ENCODE measurements around the gene TIGAR. TPM values are rescaled to one million over a fixed set of nuclear protein-coding genes. Genes with fewer than 3 reads are reported as not detected.
A peak's percentile ranks its signal among the peaks of the same experiment; 100 is the strongest.

TIGAR gene
- total and polyA plus RNA-seq, 2 donors (not counting 1 experiment from before 2014, with no cell fraction given): 2.3 to 6.6 TPM

DNA sequence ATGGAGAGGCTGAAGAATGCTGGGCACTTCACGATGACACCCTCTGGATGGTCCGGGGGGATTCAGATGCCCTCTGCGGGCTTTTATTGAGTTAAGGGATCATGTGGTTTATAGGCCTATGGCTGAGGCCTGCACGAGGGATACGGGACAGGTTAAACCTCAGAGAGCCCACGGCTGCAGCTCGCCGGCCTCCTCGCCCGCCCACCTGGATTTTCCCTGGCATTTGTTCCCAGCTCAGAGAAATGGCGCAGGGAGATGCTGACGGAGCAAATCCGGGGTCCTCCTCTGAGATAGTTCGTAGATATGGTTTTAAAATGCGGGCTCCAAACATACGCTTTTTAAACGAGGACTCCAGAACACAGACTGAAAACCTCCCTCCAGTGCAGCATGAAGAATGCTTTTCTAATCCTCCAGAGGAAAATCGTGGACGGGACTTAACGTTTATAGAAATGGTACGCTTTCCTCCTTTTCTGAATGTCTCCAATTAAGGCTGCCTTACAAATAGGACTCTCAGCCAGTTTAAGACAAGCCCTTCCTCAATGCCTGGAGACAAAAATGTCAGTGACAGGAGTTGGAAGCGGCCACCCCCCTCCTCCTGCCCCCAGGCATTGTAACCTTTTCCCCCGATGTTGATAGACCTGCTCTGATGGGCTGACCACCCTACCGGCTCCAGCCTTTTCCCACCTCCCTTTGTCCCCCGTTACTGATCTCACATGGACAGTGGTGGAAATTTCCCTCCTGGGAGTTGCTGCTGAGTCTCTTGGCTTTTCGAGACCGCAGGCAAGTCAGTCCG is 30.8 kb upstream of the TIGAR start:
- no peaks in the 10 kb centered on the region for H3K27me3 ChIP-seq (replicated peaks in 1 of 4; ENCODE audit: control extremely low read depth in 1 of 4, control insufficient read depth in 3 of 4, insufficient read depth in 4 of 4, low read length in 3 of 4)
- Mint-ChIP-seq H3K27me3 (no peaks in the 10 kb centered on the region), H3K4me1 (peaks cover 38% of the 10 kb centered on the region), H3K9me3 (ENCODE audit: insufficient read depth) (no peaks in the 10 kb centered on the region), H3K4me3 (no peak overlapping the region), H3K27ac (no peak overlapping the region)
- no peaks in the 10 kb centered on the region for H3K9me3 ChIP-seq (ENCODE audit: control extremely low read depth in 1 of 3, control insufficient read depth in 2 of 3, insufficient read depth in 1 of 3, low read length in 2 of 3)
- H3K9ac ChIP-seq (ENCODE audit: low read length): no peak overlapping the region
- POLR2A ChIA-PET: interaction anchor here (0.6 kb wide), 1 partner anchor 15 kb away, joined by 8 read pairs; no protein-coding TSS in a partner anchor
- no peak overlapping the region for H3K27ac ChIP-seq (ENCODE audit: low read length in 2 of 2)
- H3K79me2 ChIP-seq (ENCODE audit: control insufficient read depth, insufficient read depth, low read length): peaks cover 88% of the 10 kb centered on the region
- H2AFZ ChIP-seq (ENCODE audit: insufficient read depth, low read depth, low read length, poor library complexity, severe bottlenecking): no peak overlapping the region
- H3K4me1 ChIP-seq (ENCODE audit: control insufficient read depth in 2 of 2, insufficient read depth in 2 of 2, low read length in 2 of 2): peaks cover 24 to 34% of the 10 kb centered on the region in 2 donors
- ATAC-seq (ENCODE audit: low read depth) (no peak), DNase-seq (no peak)
- peaks cover 0 to 90% of the 10 kb centered on the region in 2 experiments for H3K36me3 ChIP-seq (replicated peaks in 1 of 2; ENCODE audit: control extremely low read depth in 1 of 2, control insufficient read depth in 1 of 2, extremely low read depth in 1 of 2, insufficient read depth in 2 of 2, low read length in 1 of 2)
- CTCF ChIA-PET: interaction anchor here (0.6 to 5.2 kb wide), 6 partner anchors 12 to 405 kb away, joined by 3 to 32 read pairs (median 6); no protein-coding TSS in a partner anchor
- no peak overlapping the region for H3K4me3 ChIP-seq (ENCODE audit: control extremely low read depth in 1 of 5, extremely low read depth in 1 of 5, insufficient read depth in 1 of 5, low read depth in 2 of 5, low read length in 4 of 5)
- WGBS (ENCODE audit: insufficient coverage): 92% methylated on average over 23 of the region's 28 CpGs
- intact Hi-C loops (cut with micrococcal nuclease): no loop called here
- TF ChIP-seq EZH2 (IDR thresholded peaks at IDR 0.05; ENCODE audit: borderline replicate concordance, insufficient read depth, low read depth, low read length, poor library complexity, severe bottlenecking): no peak
- TF ChIP-seq, protein P1, sequence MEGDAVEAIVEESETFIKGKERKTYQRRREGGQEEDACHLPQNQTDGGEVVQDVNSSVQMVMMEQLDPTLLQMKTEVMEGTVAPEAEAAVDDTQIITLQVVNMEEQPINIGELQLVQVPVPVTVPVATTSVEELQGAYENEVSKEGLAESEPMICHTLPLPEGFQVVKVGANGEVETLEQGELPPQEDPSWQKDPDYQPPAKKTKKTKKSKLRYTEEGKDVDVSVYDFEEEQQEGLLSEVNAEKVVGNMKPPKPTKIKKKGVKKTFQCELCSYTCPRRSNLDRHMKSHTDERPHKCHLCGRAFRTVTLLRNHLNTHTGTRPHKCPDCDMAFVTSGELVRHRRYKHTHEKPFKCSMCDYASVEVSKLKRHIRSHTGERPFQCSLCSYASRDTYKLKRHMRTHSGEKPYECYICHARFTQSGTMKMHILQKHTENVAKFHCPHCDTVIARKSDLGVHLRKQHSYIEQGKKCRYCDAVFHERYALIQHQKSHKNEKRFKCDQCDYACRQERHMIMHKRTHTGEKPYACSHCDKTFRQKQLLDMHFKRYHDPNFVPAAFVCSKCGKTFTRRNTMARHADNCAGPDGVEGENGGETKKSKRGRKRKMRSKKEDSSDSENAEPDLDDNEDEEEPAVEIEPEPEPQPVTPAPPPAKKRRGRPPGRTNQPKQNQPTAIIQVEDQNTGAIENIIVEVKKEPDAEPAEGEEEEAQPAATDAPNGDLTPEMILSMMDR (IDR thresholded peaks at IDR 0.05): no peak
- H3K4me2 ChIP-seq (replicated peaks; ENCODE audit: low read depth, low read length, poor library complexity, severe bottlenecking): peak overlapping the region; percentile 44
- H4K20me1 ChIP-seq (ENCODE audit: control insufficient read depth, insufficient read depth, low read length, poor library complexity, severe bottlenecking): peaks cover 48% of the 10 kb centered on the region
